Mesendoderm (in vitro differentiated cells): ENCODE measurements around the gene PDE10A.
"Not testable (repeated sequence)": the region's sequence is repeated elsewhere in the genome, so short reads cannot be mapped to it uniquely, and the experiment has no call there.

ENCODE experiments used
- DNase-seq: peaks from one replicate; pipeline ENCODE4 v3.0.0; 2013
- H2AK5ac ChIP-seq: 2 replicates; pipeline ENCODE4 v1.6.1; 2013; ENCODE audit warnings: low read length, inconsistent platforms
- H2BK120ac ChIP-seq: 2 replicates; pipeline ENCODE4 v1.6.1; 2013; ENCODE audit warnings: low read depth, mild to moderate bottlenecking, low read length, moderate library complexity, mixed read lengths
- H2BK15ac ChIP-seq: replicated peaks from 2 replicates; pipeline ENCODE4 v1.6.1; 2013; ENCODE audit warnings: low read depth, mild to moderate bottlenecking, moderate library complexity
- H2BK5ac ChIP-seq: 2 replicates; pipeline ENCODE4 v1.6.1; 2013; ENCODE audit warnings: low read length, inconsistent platforms
- H3K18ac ChIP-seq: 2 replicates; pipeline ENCODE4 v1.6.1; 2013; ENCODE audit warnings: mild to moderate bottlenecking, low read length, mixed read lengths
- H3K23ac ChIP-seq: one replicate; pipeline ENCODE4 v1.6.1; 2013; ENCODE audit warnings: low read length
- H3K27ac ChIP-seq: 2 replicates; pipeline ENCODE4 v1.5.1; 2013; ENCODE audit warnings: low read depth, mild to moderate bottlenecking, inconsistent platforms, low read length, moderate library complexity
- H3K27me3 ChIP-seq: 2 replicates; pipeline ENCODE4 v1.6.1; 2013; ENCODE audit warnings: low read length, control low read depth, mild to moderate bottlenecking, inconsistent platforms; ENCODE audit not compliant: insufficient read depth, poor library complexity
- H3K36me3 ChIP-seq: 2 replicates; pipeline ENCODE4 v1.6.1; 2013; ENCODE audit warnings: low read length, inconsistent platforms; ENCODE audit not compliant: control insufficient read depth, insufficient read depth
- H3K4ac ChIP-seq: one replicate; pipeline ENCODE4 v1.6.1; 2013; ENCODE audit warnings: low read depth, mild to moderate bottlenecking, low read length, moderate library complexity
- H3K4me1 ChIP-seq: 2 replicates; pipeline ENCODE4 v1.6.1; 2013; ENCODE audit warnings: low read depth, low read length, inconsistent platforms; ENCODE audit not compliant: control insufficient read depth
- H3K4me2 ChIP-seq: 2 replicates; pipeline ENCODE4 v1.6.1; 2013; ENCODE audit warnings: low read length
- H3K4me3 ChIP-seq: 2 replicates; pipeline ENCODE4 v1.5.1; 2013; ENCODE audit warnings: mild to moderate bottlenecking, low read length
- H3K56ac ChIP-seq: one replicate; pipeline ENCODE4 v1.6.1; 2013; ENCODE audit warnings: low read length
- H3K79me1 ChIP-seq: 2 replicates; pipeline ENCODE4 v1.6.1; 2013; ENCODE audit warnings: low read length, inconsistent platforms
- H3K79me2 ChIP-seq: 2 replicates; pipeline ENCODE4 v1.6.1; 2013; ENCODE audit warnings: mild to moderate bottlenecking, low read length; ENCODE audit not compliant: control insufficient read depth, insufficient read depth
- H3K9ac ChIP-seq: 2 replicates; pipeline ENCODE4 v1.6.1; 2013; ENCODE audit warnings: low read length, inconsistent platforms
- H4K5ac ChIP-seq: one replicate; pipeline ENCODE4 v1.6.1; 2013; ENCODE audit warnings: low read length
- H4K8ac ChIP-seq: one replicate; pipeline ENCODE4 v1.6.1; 2013; ENCODE audit warnings: low read depth, mild to moderate bottlenecking, control low read depth, low read length, moderate library complexity
- WGBS: extraction: QIAGEN DNeasy Blood & Tissue Kit; methylation state at CpG from one replicate; pipeline ENCODE4 v1.1.7; 2013; ENCODE audit warnings: low lambda C conversion rate, missing lambda C conversion rate; ENCODE audit not compliant: insufficient coverage; ENCODE audit errors: extremely low coverage; 5-methylcytosine and 5-hydroxymethylcytosine counted together

The PDE10A gene

GRCh38 chr6:165481921-165482320, 181.1 kb downstream of the PDE10A start:
- no peak overlapping the region for H2BK5ac ChIP-seq
- no peak overlapping the region for H4K5ac ChIP-seq
- no peaks in the 10 kb centered on the region for H3K27me3 ChIP-seq
- H3K18ac ChIP-seq: no peak overlapping the region
- H3K27ac ChIP-seq: no peak overlapping the region
- H3K4me2 ChIP-seq: no peak overlapping the region
- no peak overlapping the region for H2BK15ac ChIP-seq
- H3K4me3 ChIP-seq: no peak overlapping the region
- DNase-seq: no peak
- H3K4ac ChIP-seq: no peak overlapping the region
- H3K9ac ChIP-seq: no peak overlapping the region
- H3K23ac ChIP-seq: no peak overlapping the region
- H2BK120ac ChIP-seq: no peak overlapping the region
- no peak overlapping the region for H2AK5ac ChIP-seq
- H3K4me1 ChIP-seq: no peaks in the 10 kb centered on the region
- no peaks in the 10 kb centered on the region for H3K79me2 ChIP-seq
- no CpG with 5 or more reads among the region's 4 CpGs for WGBS
- H3K36me3 ChIP-seq: no peaks in the 10 kb centered on the region
- H4K8ac ChIP-seq: no peak overlapping the region
- H3K56ac ChIP-seq: no peak overlapping the region
- H3K79me1 ChIP-seq: no peaks in the 10 kb centered on the region

- Histone ChIP-seq H3K4me3 (no peak overlapping the region), H3K79me1 (no peaks in the 10 kb centered on the region), H3K79me2 (no peaks in the 10 kb centered on the region), H3K18ac (no peak overlapping the region), H3K4me1 (no peaks in the 10 kb centered on the region), H2BK120ac (no peak overlapping the region), H3K4ac (no peak overlapping the region), H3K36me3 (no peaks in the 10 kb centered on the region), H2BK5ac (no peak overlapping the region), H3K23ac (no peak overlapping the region), H2AK5ac (no peak overlapping the region), H3K27ac (no peak overlapping the region), H4K5ac (no peak overlapping the region), H3K56ac (no peak overlapping the region), H2BK15ac (no peak overlapping the region), H4K8ac (no peak overlapping the region), H3K9ac (no peak overlapping the region), H3K4me2 (no peak overlapping the region), H3K27me3 (no peaks in the 10 kb centered on the region)
- DNase-seq: no peak
- WGBS: no CpG with 5 or more reads among the region's 3 CpGs
Observed at GRCh38 chr6:165480916-165481315, 182.1 kb downstream of the PDE10A start.

- H4K8ac ChIP-seq: no peak overlapping the region
- no CpG with 5 or more reads among the region's 1 CpG for WGBS
Observed at GRCh38 chr6:165478581-165478980, 184.5 kb downstream of the PDE10A start.

GRCh38 chr6:165469483-165469882, 193.6 kb downstream of the PDE10A start:
- H3K79me1 ChIP-seq: no peaks in the 10 kb centered on the region
- H3K56ac ChIP-seq: no peak overlapping the region
- no peak overlapping the region for H3K4ac ChIP-seq
- H3K4me1 ChIP-seq: no peaks in the 10 kb centered on the region
- H3K23ac ChIP-seq: no peak overlapping the region
- no CpG with 5 or more reads among the region's 4 CpGs for WGBS
- H3K27me3 ChIP-seq: no peaks in the 10 kb centered on the region
- no peak overlapping the region for H3K4me2 ChIP-seq
- no peak overlapping the region for H4K8ac ChIP-seq
- H3K9ac ChIP-seq: no peak overlapping the region
- no peak overlapping the region for H3K27ac ChIP-seq
- no peaks in the 10 kb centered on the region for H3K36me3 ChIP-seq
- no peak overlapping the region for H2BK120ac ChIP-seq
- H3K4me3 ChIP-seq: no peak overlapping the region
- no peak for DNase-seq
- H3K79me2 ChIP-seq: no peaks in the 10 kb centered on the region
- no peak overlapping the region for H4K5ac ChIP-seq
- H2BK5ac ChIP-seq: no peak overlapping the region
- no peak overlapping the region for H3K18ac ChIP-seq
- no peak overlapping the region for H2AK5ac ChIP-seq
- no peak overlapping the region for H2BK15ac ChIP-seq

More at GRCh38 chr6:165478581-165478980, 184.5 kb downstream of the PDE10A start:
- Histone ChIP-seq H2BK5ac (no peak overlapping the region), H3K27ac (no peak overlapping the region), H3K4me1 (no peaks in the 10 kb centered on the region), H3K56ac (no peak overlapping the region), H3K9ac (no peak overlapping the region), H3K27me3 (no peaks in the 10 kb centered on the region), H2BK15ac (no peak overlapping the region), H3K79me1 (no peaks in the 10 kb centered on the region), H3K79me2 (no peaks in the 10 kb centered on the region), H4K5ac (no peak overlapping the region), H3K23ac (no peak overlapping the region), H3K36me3 (no peaks in the 10 kb centered on the region), H2BK120ac (no peak overlapping the region), H3K4ac (no peak overlapping the region), H3K4me3 (no peak overlapping the region), H3K4me2 (no peak overlapping the region), H2AK5ac (no peak overlapping the region), H3K18ac (no peak overlapping the region)
- DNase-seq: peak; percentile 27

GRCh38 chr6:165468340-165469235, 194.5 kb downstream of the PDE10A start:
- Histone ChIP-seq H2BK120ac (no peak overlapping the region), H3K79me2 (no peaks in the 10 kb centered on the region), H3K27ac (no peak overlapping the region), H2AK5ac (no peak overlapping the region), H3K23ac (no peak overlapping the region), H2BK5ac (no peak overlapping the region), H2BK15ac (no peak overlapping the region), H3K36me3 (no peaks in the 10 kb centered on the region), H3K56ac (no peak overlapping the region), H3K4me1 (no peaks in the 10 kb centered on the region), H3K4me2 (no peak overlapping the region), H3K79me1 (no peaks in the 10 kb centered on the region), H3K27me3 (no peaks in the 10 kb centered on the region), H4K8ac (no peak overlapping the region), H4K5ac (no peak overlapping the region), H3K4ac (no peak overlapping the region), H3K4me3 (no peak overlapping the region), H3K9ac (no peak overlapping the region), H3K18ac (no peak overlapping the region)
- no CpG with 5 or more reads among the region's 9 CpGs for WGBS
- no peak for DNase-seq

- not testable (repeated sequence) for H3K27me3 ChIP-seq, H3K4me1 ChIP-seq, H4K5ac ChIP-seq
Observed at GRCh38 chr6:165463499-165463898, 199.5 kb downstream of the PDE10A start.

More at GRCh38 chr6:165463499-165463898, 199.5 kb downstream of the PDE10A start:
- not testable (repeated sequence) for H3K4ac ChIP-seq, H2BK120ac ChIP-seq, H2AK5ac ChIP-seq, H3K4me3 ChIP-seq, H3K27ac ChIP-seq, H3K23ac ChIP-seq, H3K56ac ChIP-seq, H3K4me2 ChIP-seq, H3K79me1 ChIP-seq, H3K36me3 ChIP-seq, H4K8ac ChIP-seq, H2BK15ac ChIP-seq, H2BK5ac ChIP-seq, H3K18ac ChIP-seq, H3K79me2 ChIP-seq, DNase-seq, H3K9ac ChIP-seq
- WGBS: no CpG with 5 or more reads among the region's 6 CpGs
